ENCODE results near the gene CCDC15.

Gene CCDC15

GRCh38 chr11:125069008-125069407 lies 115.0 kb downstream of the CCDC15 start:
- no peak for DNase-seq

- no peak for DNase-seq
These were observed 115.8 kb downstream of the CCDC15 start for GRCh38 chr11:125069796-125070195.

- DNase-seq: no peak
These were observed 116.8 kb downstream of the CCDC15 start for GRCh38 chr11:125070699-125071254.

- no peak for DNase-seq
These were observed 117.4 kb downstream of the CCDC15 start for GRCh38 chr11:125071435-125071834.

- DNase-seq: no peak
These were observed 117.8 kb downstream of the CCDC15 start for GRCh38 chr11:125071846-125072217.

- DNase-seq: no peak
These were observed 118.4 kb downstream of the CCDC15 start for GRCh38 chr11:125072218-125072960.

GRCh38 chr11:125072961-125073590 lies 119.1 kb downstream of the CCDC15 start:
- DNase-seq: no peak

GRCh38 chr11:125073616-125074483 lies 119.8 kb downstream of the CCDC15 start:
- DNase-seq: no peak

- DNase-seq: no peak
These were observed 120.7 kb downstream of the CCDC15 start for GRCh38 chr11:125074511-125075241.

- DNase-seq: no peak
These were observed 121.2 kb downstream of the CCDC15 start for GRCh38 chr11:125075242-125075625.

- no peak for DNase-seq
These were observed 121.9 kb downstream of the CCDC15 start for GRCh38 chr11:125075900-125076317.

GRCh38 chr11:125076378-125076945 lies 122.5 kb downstream of the CCDC15 start:
- no peak for DNase-seq

GRCh38 chr11:125078016-125078415 lies 124.0 kb downstream of the CCDC15 start:
- no peak for DNase-seq

- DNase-seq: no peak
These were observed 124.6 kb downstream of the CCDC15 start for GRCh38 chr11:125078516-125079140.

GRCh38 chr11:125079151-125079877 lies 125.3 kb downstream of the CCDC15 start:
- DNase-seq: no peak

- DNase-seq: no peak
These were observed 126.0 kb downstream of the CCDC15 start for GRCh38 chr11:125079878-125080530.

GRCh38 chr11:125080531-125080911 lies 126.5 kb downstream of the CCDC15 start:
- no peak for DNase-seq

- DNase-seq: no peak
These were observed 127.2 kb downstream of the CCDC15 start for GRCh38 chr11:125081098-125081798.

GRCh38 chr11:125082040-125082439 lies 128.0 kb downstream of the CCDC15 start:
- no peak for DNase-seq

All from NCI-H526 (cell line).